Neural crest cell (in vitro differentiated cells): ENCODE measurements around the gene LIMK2. TPM values are rescaled to one million over a fixed set of nuclear protein-coding genes. Genes with fewer than 3 reads are reported as not detected.

Experiments
- DNase-seq: peaks from one replicate; pipeline ENCODE4 v3.0.0; 2021; ENCODE audit warnings: low read depth, mixed read lengths, low spot score
- H3K27ac Mint-ChIP-seq: one replicate; pipeline ENCODE4 v1.8.0; 2021; ENCODE audit warnings: mild to moderate bottlenecking, mixed read lengths; ENCODE audit not compliant: unreplicated experiment
- H3K27me3 Mint-ChIP-seq: 2 replicates; pipeline ENCODE4 v1.8.0; 2021; ENCODE audit warnings: low read depth, mild to moderate bottlenecking, mixed read lengths
- H3K36me3 Mint-ChIP-seq: 2 replicates; pipeline ENCODE4 v1.8.0; 2021; ENCODE audit warnings: low read depth, mild to moderate bottlenecking, mixed read lengths
- H3K4me1 Mint-ChIP-seq: 2 replicates; pipeline ENCODE4 v1.8.0; 2021; ENCODE audit warnings: mixed read lengths
- H3K4me3 Mint-ChIP-seq: one replicate; pipeline ENCODE4 v1.8.0; 2021; ENCODE audit warnings: mild to moderate bottlenecking, mixed read lengths
- H3K9me3 Mint-ChIP-seq: 2 replicates; pipeline ENCODE4 v1.8.0; 2021; ENCODE audit warnings: mixed read lengths
- total RNA-seq: library from RNA; stranded (reverse); gene quantifications from 2 replicates; pipeline ENCODE4 v1.2.1, GENCODE V29; 2021
- TF ChIP-seq, protein P1 (sequence below): fragments of 200-600 bp; sonication (generic); conservative IDR thresholded peaks from 2 replicates; pipeline ENCODE4 v1.5.0; 2021; ENCODE audit warnings: antibody characterized with exemption, mild to moderate bottlenecking

LIMK2 gene
- total RNA-seq, 1 donor from 2014 or later: 35.1 TPM

- DNase-seq: no peak
- TF ChIP-seq, protein P1, sequence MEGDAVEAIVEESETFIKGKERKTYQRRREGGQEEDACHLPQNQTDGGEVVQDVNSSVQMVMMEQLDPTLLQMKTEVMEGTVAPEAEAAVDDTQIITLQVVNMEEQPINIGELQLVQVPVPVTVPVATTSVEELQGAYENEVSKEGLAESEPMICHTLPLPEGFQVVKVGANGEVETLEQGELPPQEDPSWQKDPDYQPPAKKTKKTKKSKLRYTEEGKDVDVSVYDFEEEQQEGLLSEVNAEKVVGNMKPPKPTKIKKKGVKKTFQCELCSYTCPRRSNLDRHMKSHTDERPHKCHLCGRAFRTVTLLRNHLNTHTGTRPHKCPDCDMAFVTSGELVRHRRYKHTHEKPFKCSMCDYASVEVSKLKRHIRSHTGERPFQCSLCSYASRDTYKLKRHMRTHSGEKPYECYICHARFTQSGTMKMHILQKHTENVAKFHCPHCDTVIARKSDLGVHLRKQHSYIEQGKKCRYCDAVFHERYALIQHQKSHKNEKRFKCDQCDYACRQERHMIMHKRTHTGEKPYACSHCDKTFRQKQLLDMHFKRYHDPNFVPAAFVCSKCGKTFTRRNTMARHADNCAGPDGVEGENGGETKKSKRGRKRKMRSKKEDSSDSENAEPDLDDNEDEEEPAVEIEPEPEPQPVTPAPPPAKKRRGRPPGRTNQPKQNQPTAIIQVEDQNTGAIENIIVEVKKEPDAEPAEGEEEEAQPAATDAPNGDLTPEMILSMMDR: no peak
- Mint-ChIP-seq H3K27ac (no peak overlapping the region), H3K4me1 (no peaks in the 10 kb centered on the region), H3K27me3 (no peaks in the 10 kb centered on the region), H3K36me3 (no peaks in the 10 kb centered on the region), H3K4me3 (no peak overlapping the region), H3K9me3 (no peaks in the 10 kb centered on the region)
Measured at GRCh38 chr22:31238057-31238456, 26.0 kb downstream of the LIMK2 start.

DNA sequence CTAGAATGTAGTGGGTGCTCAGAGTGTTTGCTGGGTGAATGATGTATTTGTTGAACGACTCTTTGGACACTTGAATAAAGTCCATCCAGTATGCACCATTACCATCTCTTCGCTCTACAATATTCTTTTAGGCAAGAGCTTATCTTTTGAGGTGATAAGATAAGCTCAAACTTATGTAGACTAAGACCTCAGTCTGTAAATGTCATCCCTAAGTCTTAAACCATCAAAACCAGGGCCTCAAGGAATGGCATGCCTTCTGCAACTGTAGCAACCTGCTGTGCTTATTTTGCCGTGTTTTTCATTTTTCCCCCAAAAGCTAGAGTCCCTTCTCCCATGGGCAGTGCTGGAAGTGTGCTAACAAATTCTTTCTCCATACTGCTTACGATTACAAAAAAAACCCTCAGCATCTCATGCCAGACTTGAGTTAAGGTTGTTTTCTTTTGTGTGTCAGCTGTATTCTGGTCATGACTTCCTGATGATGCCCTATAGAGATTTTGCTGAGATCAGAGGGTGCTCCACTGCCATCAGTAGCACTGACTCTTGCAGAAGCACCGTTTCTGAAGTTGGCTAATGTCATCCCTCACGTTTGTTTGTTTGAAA is 27.8 kb downstream of the LIMK2 start:
- DNase-seq: no peak

GRCh38 chr22:31241200-31241599 is 29.1 kb downstream of the LIMK2 start:
- DNase-seq: no peak
- no peak overlapping the region for H3K4me3 Mint-ChIP-seq
- TF ChIP-seq, protein P1: no peak
- H3K36me3 Mint-ChIP-seq: no peaks in the 10 kb centered on the region
- no peaks in the 10 kb centered on the region for H3K27me3 Mint-ChIP-seq
- no peak overlapping the region for H3K27ac Mint-ChIP-seq
- H3K4me1 Mint-ChIP-seq: peaks cover 4% of the 10 kb centered on the region
- H3K9me3 Mint-ChIP-seq: no peaks in the 10 kb centered on the region

More for the DNA sequence above, 27.8 kb downstream of the LIMK2 start:
- TF ChIP-seq, protein P1: no peak
- no peaks in the 10 kb centered on the region for H3K27me3 Mint-ChIP-seq
- no peaks in the 10 kb centered on the region for H3K36me3 Mint-ChIP-seq
- H3K27ac Mint-ChIP-seq: no peak overlapping the region
- H3K4me3 Mint-ChIP-seq: no peak overlapping the region
- peaks cover 4% of the 10 kb centered on the region for H3K4me1 Mint-ChIP-seq
- no peaks in the 10 kb centered on the region for H3K9me3 Mint-ChIP-seq

- no peak overlapping the region for H3K4me3 Mint-ChIP-seq
- TF ChIP-seq, protein P1: no peak
- no peak overlapping the region for H3K27ac Mint-ChIP-seq
- H3K9me3 Mint-ChIP-seq: no peaks in the 10 kb centered on the region
- H3K4me1 Mint-ChIP-seq: peaks cover 4% of the 10 kb centered on the region
- no peaks in the 10 kb centered on the region for H3K36me3 Mint-ChIP-seq
- DNase-seq: no peak
- H3K27me3 Mint-ChIP-seq: no peaks in the 10 kb centered on the region
Measured at GRCh38 chr22:31241936-31242335, 29.8 kb downstream of the LIMK2 start.

DNA sequence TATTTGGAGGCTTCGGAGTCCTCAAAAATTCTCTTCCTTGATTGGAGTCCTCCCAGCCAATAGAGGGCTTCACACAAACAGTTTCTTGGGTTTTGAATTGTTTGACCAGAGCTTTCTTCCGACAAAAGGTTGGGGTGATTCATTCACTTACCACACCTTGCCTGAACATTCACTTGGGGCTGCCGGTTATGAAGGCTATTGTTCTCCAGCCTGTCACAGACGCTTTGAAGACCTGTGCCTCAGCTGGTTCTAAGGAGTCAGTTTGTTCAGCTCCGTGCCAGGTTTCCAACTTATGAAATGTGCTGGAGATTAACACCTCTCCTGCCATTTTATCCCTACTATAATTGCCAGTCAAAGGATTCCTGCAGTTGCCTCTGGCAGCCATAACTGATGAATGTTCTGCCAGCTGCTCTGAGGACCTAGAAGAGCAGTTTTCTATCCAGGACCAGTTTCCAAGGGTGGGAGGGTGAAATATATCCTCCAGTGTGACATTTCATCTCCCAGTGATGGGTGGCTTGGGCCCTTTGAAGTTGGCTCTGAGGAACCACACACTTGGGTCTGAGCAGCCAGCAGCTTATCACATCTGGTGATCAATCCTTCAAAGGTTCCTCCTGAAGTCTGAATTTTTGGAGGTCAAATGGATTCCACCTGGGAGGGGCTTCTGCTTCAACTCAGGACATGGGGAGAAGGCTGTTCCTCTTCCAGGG is 31.4 kb downstream of the LIMK2 start:
- no peaks in the 10 kb centered on the region for H3K27me3 Mint-ChIP-seq
- no peak overlapping the region for H3K27ac Mint-ChIP-seq
- H3K4me3 Mint-ChIP-seq: no peak overlapping the region

More for the DNA sequence above, 31.4 kb downstream of the LIMK2 start:
- Mint-ChIP-seq H3K36me3 (no peaks in the 10 kb centered on the region), H3K9me3 (no peaks in the 10 kb centered on the region), H3K4me1 (peaks cover 15% of the 10 kb centered on the region)
- no peak for DNase-seq
- TF ChIP-seq, protein P1: no peak
